Activated T-helper 1 cell treated with Interleukin-2 at 50 U/mL for 16 hours (primary cell): ENCODE results near the gene GALC.
"Not testable (repeated sequence)": the region's sequence is repeated elsewhere in the genome, so short reads cannot be mapped to it uniquely, and the experiment has no call there.

Experiments used
- DNase-seq: peaks from one replicate; pipeline ENCODE4 v3.0.0-alpha.2; 2020; ENCODE audit warnings: low read depth

Gene GALC

GRCh38 chr14:87992718-87993628 is at the start of gene GALC:
Gene GALC, minus strand, starts transcription at chr14:87993182. Its CDS starts 18 bp downstream, at chr14:87993164.
- DNase-seq = peak; percentile 92

GRCh38 chr14:88040146-88040545 is 47.2 kb upstream of the GALC start:
- no peak for DNase-seq

DNA sequence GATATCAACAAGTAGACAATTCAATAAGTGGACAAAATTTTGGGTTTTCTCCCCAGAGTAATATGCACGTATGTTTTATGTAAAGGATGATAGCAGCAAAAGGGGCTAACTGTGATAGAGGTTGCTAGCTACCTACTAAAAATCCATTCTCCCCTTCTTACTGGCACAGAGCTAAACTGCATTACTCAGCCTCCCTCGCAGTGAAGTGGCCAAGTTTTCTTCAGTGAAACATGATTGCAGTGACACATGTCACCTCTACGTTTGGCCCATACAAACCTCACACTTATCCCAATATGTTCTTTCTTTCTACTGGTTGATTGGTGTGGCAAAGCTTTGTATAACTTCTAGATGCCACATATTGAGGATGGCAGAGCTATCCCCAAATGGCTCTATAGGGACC is 46.2 kb upstream of the GALC start:
- DNase-seq = no peak

DNA sequence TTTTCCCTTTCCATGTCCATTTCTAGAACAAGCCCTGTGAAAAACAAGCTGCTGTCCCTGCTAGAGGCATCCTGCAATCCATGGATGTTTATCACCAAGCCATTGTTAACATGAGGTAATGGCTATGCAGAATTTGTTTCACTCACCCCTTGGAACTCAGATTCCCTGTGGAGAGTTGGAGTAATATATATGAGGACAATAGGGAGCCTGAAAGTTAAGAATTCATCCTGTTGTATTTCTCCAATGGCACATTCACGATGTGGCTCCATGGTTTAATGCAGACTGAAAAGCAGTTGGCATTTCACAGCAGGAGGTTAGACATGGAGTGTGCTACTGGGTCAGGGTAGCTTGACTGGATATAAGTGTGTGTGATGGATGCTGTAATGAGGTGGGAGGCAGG is 44.3 kb upstream of the GALC start:
- DNase-seq = no peak

DNA sequence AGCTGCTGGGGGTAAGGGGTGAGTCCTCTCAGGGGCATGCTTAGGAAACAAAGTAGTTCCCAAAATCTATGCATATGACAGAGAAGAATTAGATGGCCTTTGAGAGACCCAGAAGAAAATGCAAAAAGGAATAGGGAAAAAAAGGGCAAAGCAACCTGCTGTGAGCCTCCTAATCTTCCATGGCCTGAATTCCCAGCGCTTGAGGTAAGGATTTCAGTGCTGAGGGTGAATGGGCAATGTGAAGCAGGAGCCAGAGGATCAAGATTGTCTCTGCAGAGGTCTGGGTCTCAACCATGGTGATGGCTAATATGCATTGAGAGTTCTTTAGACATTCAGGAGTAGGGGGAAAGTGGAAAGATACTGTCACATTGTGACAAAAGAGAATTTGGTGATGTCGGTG is 43.4 kb upstream of the GALC start:
- DNase-seq = no peak

- no peak for DNase-seq
These were observed 41.1 kb upstream of the GALC start for GRCh38 chr14:88034076-88034475.

DNA sequence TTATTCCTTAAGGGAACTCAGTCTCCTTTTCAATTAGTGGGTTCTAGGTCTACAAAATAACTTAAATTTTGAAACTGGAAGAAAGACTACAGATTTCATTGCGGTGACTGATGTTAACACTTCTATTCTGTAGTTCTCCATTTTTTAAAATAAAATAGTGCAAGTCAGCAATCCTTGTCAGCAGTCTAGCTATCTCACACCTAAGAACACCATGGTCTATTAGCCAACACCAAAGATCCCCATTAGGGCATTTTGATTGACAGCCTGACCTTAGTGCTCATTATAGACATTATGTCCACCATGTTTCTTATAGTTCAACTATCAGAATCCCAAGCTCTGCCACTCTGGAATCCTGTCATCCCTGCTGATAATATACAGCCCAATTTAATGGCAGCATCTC is 39.4 kb upstream of the GALC start:
- DNase-seq = no peak

DNA sequence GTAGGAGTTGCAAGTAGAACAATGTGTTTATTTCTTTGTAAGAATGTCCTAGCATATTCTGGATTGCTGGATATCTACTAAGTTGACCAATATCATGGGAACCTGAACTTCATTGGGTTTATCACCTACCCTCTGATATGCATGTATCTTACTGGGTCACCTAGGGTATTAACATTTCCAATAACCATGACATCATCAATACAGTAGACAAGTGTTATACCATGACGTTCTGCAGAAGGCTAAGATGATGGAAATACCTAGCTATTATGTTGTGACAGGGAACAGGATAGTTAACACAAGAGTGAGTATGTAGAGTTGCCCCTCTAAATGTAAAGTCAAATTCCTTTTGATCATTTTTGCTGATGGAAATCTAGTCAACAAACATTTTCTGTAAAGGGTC is 37.9 kb upstream of the GALC start:
- DNase-seq = no peak

DNA sequence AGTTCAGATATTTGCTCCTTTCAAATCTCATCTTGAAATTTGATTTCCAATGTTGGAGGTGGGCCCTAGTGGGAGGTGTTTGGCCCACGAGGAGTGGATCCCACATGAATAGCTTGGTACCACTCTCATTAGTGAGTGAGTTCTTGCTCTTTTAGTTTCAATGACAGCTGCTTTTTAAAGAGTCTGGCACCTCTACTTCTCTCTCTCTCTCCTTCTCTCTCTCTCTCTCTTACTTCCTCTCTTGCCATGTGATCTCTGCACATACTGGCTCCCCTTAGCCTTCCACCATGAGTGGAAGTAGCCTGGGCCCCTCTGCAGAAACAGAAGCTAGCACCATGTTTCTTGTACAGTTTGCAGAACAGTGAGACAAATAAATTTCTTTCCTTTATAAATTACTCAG is 37.1 kb upstream of the GALC start:
- no peak for DNase-seq

DNA sequence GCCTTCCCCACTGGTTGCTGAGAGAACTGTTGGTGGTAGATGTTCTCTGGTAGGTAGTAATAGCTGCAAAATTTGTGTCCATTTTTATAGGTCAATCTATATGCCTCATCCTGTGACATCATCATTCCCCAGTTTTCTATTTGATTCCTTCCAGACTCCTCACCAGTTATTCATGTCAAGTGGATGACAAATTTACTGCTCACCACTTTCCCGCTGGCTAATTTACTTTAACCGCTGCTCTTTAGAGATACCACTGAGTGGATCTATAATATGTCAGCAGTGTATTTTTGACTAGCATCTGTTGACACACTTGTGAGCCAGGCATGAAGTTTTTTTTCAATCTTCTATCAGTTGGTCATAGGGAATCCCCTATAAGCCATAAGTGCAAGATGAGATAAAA is 36.5 kb upstream of the GALC start:
- DNase-seq = no peak

GRCh38 chr14:88026890-88027289 is 33.9 kb upstream of the GALC start:
- DNase-seq = no peak

- no peak for DNase-seq
These were observed 32.3 kb upstream of the GALC start for GRCh38 chr14:88025313-88025712.

- DNase-seq = not testable (repeated sequence)
These were observed 31.5 kb upstream of the GALC start for GRCh38 chr14:88024252-88025086.

GRCh38 chr14:88023658-88024187 is 30.7 kb upstream of the GALC start:
- no peak for DNase-seq

DNA sequence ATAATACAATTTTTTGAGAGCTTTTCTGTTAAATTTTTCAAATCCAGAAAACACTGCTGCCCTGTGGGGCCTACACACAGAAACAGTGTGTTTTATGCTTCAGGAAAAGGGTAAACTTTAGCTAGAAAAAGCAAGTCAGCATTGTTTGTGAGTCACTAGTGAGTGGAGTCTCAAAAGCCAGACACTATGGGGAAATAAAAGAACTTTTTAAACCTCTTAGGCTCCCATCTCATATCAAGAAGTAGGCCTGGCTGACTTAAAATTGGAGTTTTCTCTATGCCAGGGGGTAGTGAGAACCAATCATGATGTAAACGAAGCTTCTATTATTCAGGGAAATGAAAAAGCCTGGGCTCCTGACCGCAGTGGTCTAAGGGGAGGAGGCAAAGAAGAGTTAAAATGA is 24.6 kb upstream of the GALC start:
- DNase-seq = no peak

GRCh38 chr14:88016768-88017167 is 23.8 kb upstream of the GALC start:
- no peak for DNase-seq

GRCh38 chr14:88013750-88014349 is 20.9 kb upstream of the GALC start:
- DNase-seq = no peak

- DNase-seq = no peak
These were observed 19.5 kb upstream of the GALC start for GRCh38 chr14:88012495-88012894.

DNA sequence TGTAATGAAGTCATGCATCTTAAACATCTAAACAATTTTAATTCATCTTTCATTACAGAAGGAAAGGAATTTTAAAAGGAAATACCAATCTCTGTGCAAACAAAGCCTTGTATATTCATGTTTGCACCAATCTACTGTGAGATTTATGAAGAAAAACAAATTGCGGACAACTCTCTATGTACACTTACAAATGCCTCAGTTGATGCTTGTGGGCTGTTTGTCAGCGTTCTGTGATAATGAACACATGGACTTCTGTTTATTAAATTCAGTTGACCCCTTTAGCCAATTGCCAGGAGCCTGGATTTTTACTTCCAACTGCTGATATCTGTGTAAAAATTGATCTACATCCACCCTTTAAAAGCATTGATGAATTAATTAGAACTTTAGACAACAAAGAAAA is 17.3 kb upstream of the GALC start:
- DNase-seq = no peak

GRCh38 chr14:88009486-88009885 is 16.5 kb upstream of the GALC start:
- no peak for DNase-seq

- DNase-seq = no peak
These were observed 15.2 kb upstream of the GALC start for GRCh38 chr14:88008039-88008742.

- DNase-seq = no peak
These were observed 14.6 kb upstream of the GALC start for GRCh38 chr14:88007608-88008007.
